Spleen (tissue), 7 donors: ENCODE data around the gene TRMT1.

ENCODE experiments used
- CTCF ChIP-seq, 11 experiments: fragments of 200-600 bp in 7 of 11; fragments of 450-650 bp in 4 of 11; sonication (generic) in 4 of 11; IDR thresholded peaks in 8 of 11; conservative IDR thresholded peaks in 3 of 11; 1 replicate in 7 of 11; 2 replicates in 4 of 11; pipeline versions ENCODE4 v1.4.0 to v1.8.0; 2016 to 2021; ENCODE audit warnings: antibody characterized with exemption in 11 of 11, inconsistent platforms in 4 of 11, mild to moderate bottlenecking in 1 of 11
- POLR2A ChIP-seq, 3 donors: fragments of 450-650 bp; IDR thresholded peaks; one replicate each; pipeline ENCODE4 v1.5.1; 2017; ENCODE audit warnings: antibody characterized with exemption in 3 of 3, mild to moderate bottlenecking in 1 of 3
- donor health status: DM: no; HTN: no; CAD: no; lungs with moderate emphysema.
- donor health status: DM: no; HTN: no; CAD: no.
- donor health status: DM: no; HTN: no; CAD: no.

- no peak for TF ChIP-seq CTCF (IDR thresholded peaks at IDR 0.05 in 8 of 11, conservative IDR thresholded peaks at IDR 0.05 in 3 of 11)
- TF ChIP-seq POLR2A (IDR thresholded peaks at IDR 0.05): no peak
Measured at GRCh38 chr19:13070425-13071140, 46.0 kb downstream of the TRMT1 start.
